Endothelial cell of umbilical vein (primary cell): Measurements from ENCODE around the gene ZNF462. TPM values are rescaled to one million over a fixed set of nuclear protein-coding genes. Genes with fewer than 3 reads are reported as not detected.

Experiments used
- BruUV-seq: library from RNA; stranded (reverse); fragments of 400-500 nt; replicated peaks from 2 replicates; lab custom pipeline; 2021; lab: Mats Ljungman, UMichigan
- CTCF ChIA-PET: fragments of 300-600, 350-600 bp; sonication (Branson Sonifier 250); formaldehyde crosslinking; loops from one replicate; lab custom pipeline; 2021; ENCODE audit warnings: antibody characterized with exemption, inconsistent platforms; lab: Charles Lee
- POLR2A ChIA-PET: fragments of 300-600, 350-600 bp; sonication (Branson Sonifier 250); formaldehyde crosslinking; loops from one replicate; lab custom pipeline; 2021; ENCODE audit warnings: antibody characterized with exemption, inconsistent platforms; lab: Charles Lee
- DNase-seq: peaks from one replicate; pipeline ENCODE4 v3.0.0-alpha.2; 2011; ENCODE audit warnings: low read depth, low spot score
- FAIRE-seq: peaks from 2 replicates; lab custom pipeline; 2011; peaks lifted over from hg19 to GRCh38; lab: Jason Lieb, UNC
- H2AFZ ChIP-seq: 2 replicates; pipeline ENCODE4 v1.6.0; 2012; ENCODE audit warnings: low read depth, low read length, control low read depth, inconsistent platforms
- H3K27ac ChIP-seq: 2 replicates; pipeline ENCODE4 v1.5.1; 2011; ENCODE audit warnings: low read depth, mild to moderate bottlenecking, control low read depth, low read length, moderate library complexity; ENCODE audit not compliant: insufficient read depth
- H3K27me3 ChIP-seq, 2 experiments: 2 replicates each; pipeline versions ENCODE4 v1.6.0 to v1.6.1; 2011; ENCODE audit warnings: low read length in 2 of 2, mixed read lengths in 1 of 2; ENCODE audit not compliant: control insufficient read depth in 2 of 2, insufficient read depth in 2 of 2
- H3K36me3 ChIP-seq, 2 experiments: 2 replicates in 1 of 2; 3 replicates in 1 of 2; pipeline ENCODE4 v1.5.1; 2011; ENCODE audit warnings: low read length in 2 of 2, mild to moderate bottlenecking in 1 of 2, moderate library complexity in 1 of 2; ENCODE audit not compliant: control insufficient read depth in 2 of 2, insufficient read depth in 2 of 2; ENCODE audit errors: extremely low read depth in 1 of 2
- H3K4me1 ChIP-seq: 3 replicates; pipeline ENCODE4 v1.5.1; 2011; ENCODE audit warnings: mild to moderate bottlenecking, low read length; ENCODE audit not compliant: control insufficient read depth, insufficient read depth; ENCODE audit errors: extremely low read depth
- H3K4me2 ChIP-seq: 2 replicates; pipeline ENCODE4 v1.6.1; 2011; ENCODE audit warnings: low read length, control low read depth, mixed read lengths; ENCODE audit not compliant: insufficient read depth
- H3K4me3 ChIP-seq, 3 experiments: fragments of 200-600 bp in 1 of 3; sonication (generic), shearing (Covaris generic) in 1 of 3; replicated peaks in 1 of 3; 2 replicates each; pipeline ENCODE4 v1.5.1; 2011 to 2016; ENCODE audit warnings: control low read depth in 3 of 3, low read length in 3 of 3, mild to moderate bottlenecking in 2 of 3, inconsistent platforms in 1 of 3, low read depth in 1 of 3, moderate library complexity in 1 of 3; ENCODE audit not compliant: insufficient read depth in 1 of 3
- H3K79me2 ChIP-seq: 2 replicates; pipeline ENCODE4 v1.6.0; 2012; ENCODE audit warnings: low read length, inconsistent platforms; ENCODE audit not compliant: control insufficient read depth, insufficient read depth
- H3K9ac ChIP-seq: replicated peaks from 2 replicates; pipeline ENCODE3; 2011; ENCODE audit warnings: low read length, control low read depth; ENCODE audit not compliant: insufficient read depth; ENCODE audit errors: extremely low read depth
- H3K9me1 ChIP-seq: replicated peaks from 3 replicates; pipeline ENCODE4 v1.6.0; 2011; ENCODE audit warnings: mild to moderate bottlenecking, low read length; ENCODE audit not compliant: control insufficient read depth, insufficient read depth; ENCODE audit errors: extremely low read depth
- H3K9me3 ChIP-seq: replicated peaks from 2 replicates; pipeline ENCODE4 v1.5.1; 2012; ENCODE audit warnings: low read length, inconsistent platforms; ENCODE audit not compliant: control insufficient read depth, insufficient read depth
- H4K20me1 ChIP-seq: replicated peaks from 2 replicates; pipeline ENCODE3; 2011; ENCODE audit warnings: mild to moderate bottlenecking, low read length; ENCODE audit not compliant: control insufficient read depth, insufficient read depth; ENCODE audit errors: extremely low read depth
- CTCF ChIP-seq, 2 donors: IDR thresholded peaks; 1 replicate in 1 of 2; 2 replicates in 1 of 2; pipeline ENCODE4 v1.5.1; 2011; ENCODE audit warnings: low read length in 2 of 2, mild to moderate bottlenecking in 2 of 2, moderate library complexity in 2 of 2, control low read depth in 1 of 2, inconsistent platforms in 1 of 2, low read depth in 1 of 2; ENCODE audit not compliant: insufficient read depth in 1 of 2; ENCODE audit errors: extremely low read depth in 1 of 2
- EZH2 ChIP-seq: IDR thresholded peaks from 2 replicates; pipeline ENCODE4 v1.6.1; 2012; ENCODE audit warnings: borderline replicate concordance, low read depth, mild to moderate bottlenecking, moderate library complexity, low read length, inconsistent platforms; ENCODE audit not compliant: severe bottlenecking
- FOS ChIP-seq: IDR thresholded peaks from 2 replicates; pipeline ENCODE4 v1.6.1; 2011; ENCODE audit warnings: mild to moderate bottlenecking, low read length, moderate library complexity, borderline replicate concordance; ENCODE audit not compliant: insufficient read depth
- GATA2 ChIP-seq: IDR thresholded peaks from 2 replicates; pipeline ENCODE4 v1.7.0; 2011; ENCODE audit warnings: low read depth, mild to moderate bottlenecking, moderate library complexity, mixed read lengths, low read length; ENCODE audit not compliant: insufficient read length, insufficient read depth
- JUN ChIP-seq: IDR thresholded peaks from 2 replicates; pipeline ENCODE4 v1.6.1; 2011; ENCODE audit warnings: borderline replicate concordance, low read depth; ENCODE audit not compliant: insufficient read length, insufficient read depth
- MAX ChIP-seq: IDR thresholded peaks from 2 replicates; pipeline ENCODE4 v1.6.1; 2011; ENCODE audit not compliant: insufficient read depth, insufficient read length
- MYC ChIP-seq: IDR thresholded peaks from one replicate; pipeline ENCODE4 v1.6.1; 2011; ENCODE audit warnings: mild to moderate bottlenecking, low read depth, low read length
- POLR2A ChIP-seq: IDR thresholded peaks from 2 replicates; pipeline ENCODE4 v1.6.1; 2012; ENCODE audit warnings: low read depth, mild to moderate bottlenecking, control low read depth, low read length
- POLR2AphosphoS5 ChIP-seq: IDR thresholded peaks from 2 replicates; pipeline ENCODE4 v1.6.1; 2012; ENCODE audit warnings: low read depth, mild to moderate bottlenecking, control low read depth, low read length, moderate library complexity; ENCODE audit not compliant: insufficient read depth
- dilution Hi-C: fragments of 300-500 bp; cut with MboI; formaldehyde crosslinking; loops from one replicate; pipeline ENCODE4 v1.15.0; 2019; ENCODE audit warnings: low sequenced_read_pairs; ENCODE audit not compliant: extremely low pct_ligation_motif_present
- intact Hi-C: fragments of 100-400 bp; cut with micrococcal nuclease; formaldehyde crosslinking; loops from one replicate; pipeline ENCODE4 v1.10.0; 2022
- polyA plus RNA-seq, 4 experiments: library from polyadenylated mRNA; depleted of rRNA in 3 of 4; stranded (reverse) in 3 of 4; unstranded in 1 of 4; fragments of >200 nt; gene quantifications; 2 replicates each; pipeline versions ENCODE4 v1.2.1 to v1.2.3, GENCODE V29; 2011 to 2012; ENCODE audit warnings: missing spikeins in 1 of 4
- total RNA-seq: library from RNA; stranded (reverse); gene quantifications from 2 replicates; pipeline ENCODE4 v1.2.3, GENCODE V29; 2021

The ZNF462 gene
- total and polyA plus RNA-seq, 2 donors (not counting 3 experiments of a cell fraction or from before 2014, with no cell fraction given), result 6.2 to 24.7 TPM

GRCh38 chr9:107039542-107039941 lies 176.6 kb downstream of the ZNF462 start:
- no peak overlapping the region for H2AFZ ChIP-seq
- H3K27me3 ChIP-seq, result no peaks in the 10 kb centered on the region
- TF ChIP-seq MYC (no peak), CTCF (IDR thresholded peaks at IDR 0.05; ENCODE audit: extremely low read depth in 1 of 2, insufficient read depth in 1 of 2, low read depth in 1 of 2, low read length in 2 of 2) (no peak), POLR2A (no peak), EZH2 (no peak), POLR2AphosphoS5 (no peak), MAX (no peak), JUN (no peak), FOS (no peak), GATA2 (no peak)
- H3K79me2 ChIP-seq, result no peaks in the 10 kb centered on the region
- H3K36me3 ChIP-seq, result no peaks in the 10 kb centered on the region
- H3K9ac ChIP-seq, result no peak overlapping the region
- POLR2A ChIA-PET, result no interaction called here
- no TSS peak for BruUV-seq
- no peak overlapping the region for H3K4me2 ChIP-seq
- H3K27ac ChIP-seq, result no peak overlapping the region
- H4K20me1 ChIP-seq, result no peaks in the 10 kb centered on the region
- no peak overlapping the region for H3K4me3 ChIP-seq
- no peaks in the 10 kb centered on the region for H3K9me3 ChIP-seq
- H3K4me1 ChIP-seq, result no peaks in the 10 kb centered on the region
- dilution Hi-C loops (no loop called here), intact Hi-C loops (no loop called here)
- DNase-seq (no peak), FAIRE-seq (no peak)
- no peaks in the 10 kb centered on the region for H3K9me1 ChIP-seq
- CTCF ChIA-PET, result interaction anchor here (1.3 kb wide), 1 partner anchor 19 kb away, joined by 3 read pairs; no protein-coding TSS in a partner anchor
